ENCODE results near the gene CHD3.
A peak's percentile ranks its signal among the peaks of the same experiment; 100 is the strongest.

Gene CHD3

GRCh38 chr17:7887482-7888183, 956 bp upstream of the CHD3 start (continued):
- no peak; the same call in 1 of the 2 replicates for TF ChIP-seq ZNF223 (tag by site-specific recombination; IDR thresholded peaks at IDR 0.05)
- no peak for TF ChIP-seq ZNF776 (tag by site-specific recombination; IDR thresholded peaks at IDR 0.05; ENCODE audit: borderline replicate concordance)
- TF ChIP-seq BCL6B (tag by site-specific recombination; IDR thresholded peaks at IDR 0.05), result no peak
- TF ChIP-seq SETDB1 (IDR thresholded peaks at IDR 0.05; ENCODE audit: insufficient read length, low read length), result no peak
- peak; percentile 61; the same call in 1 of the 2 replicates for TF ChIP-seq KLF1 (tag by site-specific recombination; IDR thresholded peaks at IDR 0.05)
- no peak for TF ChIP-seq ZFP41 (tag by site-specific recombination; IDR thresholded peaks at IDR 0.05; ENCODE audit: borderline replicate concordance)
- TF ChIP-seq ZNF341 (tag by site-specific recombination; IDR thresholded peaks at IDR 0.05; ENCODE audit: low read depth), result peak; percentile 100
- 0 out of 2 replicates have a peak, but pooled peaks have one; percentile 36 for TF ChIP-seq ZFP69B (tag by site-specific recombination; IDR thresholded peaks at IDR 0.05)
- 0 out of 2 replicates have a peak, but pooled peaks have one; percentile 37 for TF ChIP-seq ZNF639 (tag by site-specific recombination; IDR thresholded peaks at IDR 0.05)
- peak; percentile 75 for TF ChIP-seq KLF8 (tag by site-specific recombination; IDR thresholded peaks at IDR 0.05)
- TF ChIP-seq ZBTB6 (tag by site-specific recombination; IDR thresholded peaks at IDR 0.05), result peak; percentile 97
- no peak for TF ChIP-seq ZNF513 (tag by site-specific recombination; IDR thresholded peaks at IDR 0.05)
- TF ChIP-seq ZNF670 (tag by site-specific recombination; IDR thresholded peaks at IDR 0.05; ENCODE audit: low read depth), result no peak
- no peak for TF ChIP-seq ZNF155 (tag by site-specific recombination; IDR thresholded peaks at IDR 0.05)
- no peak for TF ChIP-seq ZNF704 (tag by site-specific recombination; IDR thresholded peaks at IDR 0.05)
- no peak for TF ChIP-seq ZNF548 (tag by site-specific recombination; IDR thresholded peaks at IDR 0.05)
- peak; percentile 89; the same call in 1 of the 2 replicates for TF ChIP-seq ZNF2 (tag by site-specific recombination; IDR thresholded peaks at IDR 0.05)
- no peak for TF ChIP-seq SALL2 (tag by site-specific recombination; IDR thresholded peaks at IDR 0.05; ENCODE audit: borderline replicate concordance)
- peak; percentile 82 for TF ChIP-seq MZF1 (tag by site-specific recombination; IDR thresholded peaks at IDR 0.05; ENCODE audit: borderline replicate concordance)
- TF ChIP-seq ZSCAN4 (tag by site-specific recombination; IDR thresholded peaks at IDR 0.05), result peak; percentile 85
- no peak; the same call in none of the 2 replicates for TF ChIP-seq ZXDB (tag by site-specific recombination; IDR thresholded peaks at IDR 0.05)
- TF ChIP-seq ZFHX2 (tag by site-specific recombination; conservative IDR thresholded peaks at IDR 0.05), result peak; percentile 80
- peak; percentile 82 for TF ChIP-seq ZBTB8A (tag by site-specific recombination; IDR thresholded peaks at IDR 0.05)
- TF ChIP-seq ZNF18 (tag by site-specific recombination; IDR thresholded peaks at IDR 0.05), result peak; percentile 75
- TF ChIP-seq ZNF658 (tag by site-specific recombination; IDR thresholded peaks at IDR 0.05), result no peak
- no peak; the same call in 1 of the 2 replicates for TF ChIP-seq REST (tag by site-specific recombination; IDR thresholded peaks at IDR 0.05)
